PC-9 (cell line): ENCODE results near the gene IL6R. TPM values are rescaled to one million over a fixed set of nuclear protein-coding genes. Genes with fewer than 3 reads are reported as not detected.
A peak's percentile ranks its signal among the peaks of the same experiment; 100 is the strongest.

Experiments
- BruUV-seq: library from RNA; stranded (reverse); fragments of 400-500 nt; replicated peaks from 2 replicates; lab custom pipeline; 2021; lab: Mats Ljungman, UMichigan
- CTCF ChIA-PET: fragments of 300-600 bp; sonication (Branson Sonifier 250); formaldehyde crosslinking; loops from one replicate; lab custom pipeline; 2022; ENCODE audit warnings: antibody characterized with exemption; lab: Charles Lee
- POLR2A ChIA-PET: fragments of 300-600 bp; sonication (Branson Sonifier 250); formaldehyde crosslinking; loops from one replicate; lab custom pipeline; 2022; ENCODE audit warnings: antibody characterized with exemption; ENCODE audit not compliant: unreplicated experiment; lab: Charles Lee
- DNase-seq, 2 experiments: peaks; one replicate each; pipeline versions ENCODE4 v3.0.0 to v3.0.0-alpha.2; 2015 to 2022; ENCODE audit warnings: mixed read lengths in 1 of 2
- H2AFZ ChIP-seq: fragments of 200-600 bp; sonication (generic); 2 replicates; pipeline ENCODE4 v1.8.1; 2017; ENCODE audit warnings: antibody characterized with exemption
- H3F3A ChIP-seq: fragments of 200-600 bp; sonication (generic); 2 replicates; pipeline ENCODE4 v1.8.1; 2017; ENCODE audit warnings: antibody characterized with exemption, mild to moderate bottlenecking, low read depth; ENCODE audit not compliant: insufficient read depth
- H3K27ac ChIP-seq: fragments of 200-600 bp; sonication (generic); 2 replicates; pipeline ENCODE4 v1.6.1; 2016; ENCODE audit warnings: mixed run types
- H3K27me3 ChIP-seq: fragments of 200-600 bp; sonication (generic); 2 replicates; pipeline ENCODE4 v1.6.1; 2016; ENCODE audit warnings: low read depth, mixed run types; ENCODE audit not compliant: insufficient read depth
- H3K36me3 ChIP-seq: fragments of 200-600 bp; sonication (generic); 2 replicates; pipeline ENCODE4 v1.6.1; 2016; ENCODE audit warnings: low read depth, mixed run types
- H3K4me1 ChIP-seq: fragments of 200-600 bp; sonication (generic); replicated peaks from 2 replicates; pipeline ENCODE4 v1.6.1; 2016; ENCODE audit warnings: mixed run types; ENCODE audit not compliant: insufficient read depth
- H3K4me2 ChIP-seq: fragments of 200-600 bp; sonication (generic); 2 replicates; pipeline ENCODE4 v1.6.1; 2017; ENCODE audit warnings: mixed run types
- H3K4me3 ChIP-seq: fragments of 200-600 bp; sonication (generic); 2 replicates; pipeline ENCODE4 v1.6.1; 2016; ENCODE audit warnings: mixed run types
- H3K79me2 ChIP-seq: fragments of 200-600 bp; sonication (generic); 2 replicates; pipeline ENCODE4 v1.6.1; 2017; ENCODE audit warnings: low read depth, mixed run types
- H3K9me2 ChIP-seq: fragments of 200-600 bp; sonication (generic); 2 replicates; pipeline ENCODE4 v1.8.1; 2017; ENCODE audit warnings: mild to moderate bottlenecking; ENCODE audit not compliant: insufficient read depth
- H3K9me3 ChIP-seq: fragments of 200-600 bp; sonication (generic); 2 replicates; pipeline ENCODE4 v1.8.1; 2016; ENCODE audit warnings: low read depth; ENCODE audit not compliant: insufficient read depth
- H4K20me1 ChIP-seq: fragments of 200-600 bp; sonication (generic); 2 replicates; pipeline ENCODE4 v1.8.1; 2017; ENCODE audit not compliant: insufficient read depth
- CTCF ChIP-seq: fragments of 200-600 bp; sonication (generic); conservative IDR thresholded peaks from 2 replicates; pipeline ENCODE4 v1.6.1; 2017; ENCODE audit warnings: mixed run types, antibody characterized with exemption, mild to moderate bottlenecking, moderate library complexity
- EZH2 ChIP-seq: fragments of 200-600 bp; sonication (generic); IDR thresholded peaks from 2 replicates; pipeline ENCODE4 v1.8.0; 2017; ENCODE audit warnings: antibody characterized with exemption, low read depth
- intact Hi-C: fragments of 100-400 bp; cut with micrococcal nuclease; formaldehyde crosslinking; loops from one replicate; pipeline ENCODE4 v1.10.0; 2022; ENCODE audit not compliant: unreplicated experiment
- total RNA-seq: library from RNA; stranded (reverse); gene quantifications from 2 replicates; pipeline ENCODE4 v1.2.3, GENCODE V29; 2021

The IL6R gene
- total RNA-seq, 1 experiment from 2014 or later: 3.2 TPM

GRCh38 chr1:154425172-154425571 lies 20.0 kb downstream of the IL6R start:
- H4K20me1 ChIP-seq: no peaks in the 10 kb centered on the region
- H2AFZ ChIP-seq: no peak overlapping the region
- no TSS peak for BruUV-seq
- no peaks in the 10 kb centered on the region for H3K9me2 ChIP-seq
- peaks cover 43% of the 10 kb centered on the region for H3K4me1 ChIP-seq
- ChIA-PET CTCF (no interaction called here), POLR2A (no interaction called here)
- no peaks in the 10 kb centered on the region for H3K36me3 ChIP-seq
- intact Hi-C loops: no loop called here
- no peaks in the 10 kb centered on the region for H3K79me2 ChIP-seq
- H3K27me3 ChIP-seq: no peaks in the 10 kb centered on the region
- peaks cover 22% of the 10 kb centered on the region; the same call in 1 of the 2 replicates for H3F3A ChIP-seq
- DNase-seq: peak in 1 of 2 experiments; percentile 71
- H3K4me2 ChIP-seq: no peak overlapping the region; the same call in 1 of the 2 replicates
- no peak for TF ChIP-seq EZH2
- no peak for TF ChIP-seq CTCF
- no peaks in the 10 kb centered on the region for H3K9me3 ChIP-seq
- H3K27ac ChIP-seq: no peak overlapping the region
- H3K4me3 ChIP-seq: no peak overlapping the region

- no TSS peak for BruUV-seq
- POLR2A ChIA-PET: no interaction called here
- no peaks in the 10 kb centered on the region for H4K20me1 ChIP-seq
- H3K36me3 ChIP-seq: no peaks in the 10 kb centered on the region
- no peak overlapping the region for H2AFZ ChIP-seq
- H3K4me3 ChIP-seq: no peak overlapping the region
- no peak overlapping the region for H3K4me2 ChIP-seq
- peaks cover 44% of the 10 kb centered on the region for H3K4me1 ChIP-seq
- H3K27me3 ChIP-seq: no peaks in the 10 kb centered on the region
- CTCF ChIA-PET: interaction anchor here (0.6 kb wide), 1 partner anchor 664 kb away, joined by 4 read pairs; no protein-coding TSS in a partner anchor
- no peak overlapping the region for H3K27ac ChIP-seq
- H3F3A ChIP-seq: peaks cover 37% of the 10 kb centered on the region
- H3K9me2 ChIP-seq: no peaks in the 10 kb centered on the region
- TF ChIP-seq CTCF (no peak), EZH2 (no peak)
- H3K9me3 ChIP-seq: no peaks in the 10 kb centered on the region
- DNase-seq: no peak
- H3K79me2 ChIP-seq: no peaks in the 10 kb centered on the region
- intact Hi-C loops: no loop called here
These were observed 22.3 kb downstream of the IL6R start for GRCh38 chr1:154427173-154428139.

- H3K36me3 ChIP-seq: no peaks in the 10 kb centered on the region
- H3F3A ChIP-seq: peaks cover 45% of the 10 kb centered on the region
- POLR2A ChIA-PET: no interaction called here
- no peak for DNase-seq
- CTCF ChIA-PET: interaction anchor here (0.6 kb wide), 1 partner anchor 315 kb away, joined by 15 read pairs; no protein-coding TSS in a partner anchor
- H3K4me1 ChIP-seq: peaks cover 41% of the 10 kb centered on the region
- no peaks in the 10 kb centered on the region for H4K20me1 ChIP-seq
- H3K79me2 ChIP-seq: no peaks in the 10 kb centered on the region
- no peak for TF ChIP-seq CTCF
- no peak for TF ChIP-seq EZH2
- intact Hi-C loops: no loop called here
- H3K27ac ChIP-seq: no peak overlapping the region
- H3K9me3 ChIP-seq: no peaks in the 10 kb centered on the region
- H2AFZ ChIP-seq: no peak overlapping the region
- H3K27me3 ChIP-seq: no peaks in the 10 kb centered on the region
- BruUV-seq: no TSS peak
- no peak overlapping the region for H3K4me2 ChIP-seq
- H3K4me3 ChIP-seq: no peak overlapping the region
- H3K9me2 ChIP-seq: no peaks in the 10 kb centered on the region
These were observed 24.0 kb downstream of the IL6R start for GRCh38 chr1:154429118-154429517.
